GM19351 (cell line): Measurements from ENCODE around the gene ABRAXAS1.

Source experiments
- ATAC-seq: cut with Tn5 transposase; IDR thresholded peaks from one replicate; pipeline ENCODE4 v1.9.1; 2021; ENCODE audit warnings: mild to moderate bottlenecking, moderate library complexity; ENCODE audit not compliant: unreplicated experiment

ABRAXAS1 gene

GRCh38 chr4:83454686-83455085 lies 30.2 kb downstream of the ABRAXAS1 start:
- ATAC-seq = no peak

- ATAC-seq = no peak
Measured at GRCh38 chr4:83449009-83449408, 35.9 kb downstream of the ABRAXAS1 start.

DNA sequence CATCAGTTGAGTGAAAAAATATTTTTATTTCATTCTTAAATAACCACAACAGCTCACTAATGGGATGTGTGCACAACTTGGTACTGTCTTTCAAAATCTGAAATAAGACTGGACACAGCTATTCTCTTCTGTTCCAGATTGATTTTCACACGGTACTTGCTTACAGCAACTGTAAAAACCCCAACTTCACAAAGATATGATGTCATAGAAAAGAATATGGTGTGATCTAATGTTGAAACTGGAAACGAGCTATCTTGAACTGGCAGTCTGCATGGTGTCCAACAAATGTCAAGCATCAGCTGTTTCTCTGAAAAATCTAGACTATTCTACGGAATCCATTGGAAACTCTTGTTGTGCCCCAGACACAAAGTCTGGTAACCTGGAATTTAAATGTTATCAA lies 44.0 kb downstream of the ABRAXAS1 start:
- no peak for ATAC-seq

DNA sequence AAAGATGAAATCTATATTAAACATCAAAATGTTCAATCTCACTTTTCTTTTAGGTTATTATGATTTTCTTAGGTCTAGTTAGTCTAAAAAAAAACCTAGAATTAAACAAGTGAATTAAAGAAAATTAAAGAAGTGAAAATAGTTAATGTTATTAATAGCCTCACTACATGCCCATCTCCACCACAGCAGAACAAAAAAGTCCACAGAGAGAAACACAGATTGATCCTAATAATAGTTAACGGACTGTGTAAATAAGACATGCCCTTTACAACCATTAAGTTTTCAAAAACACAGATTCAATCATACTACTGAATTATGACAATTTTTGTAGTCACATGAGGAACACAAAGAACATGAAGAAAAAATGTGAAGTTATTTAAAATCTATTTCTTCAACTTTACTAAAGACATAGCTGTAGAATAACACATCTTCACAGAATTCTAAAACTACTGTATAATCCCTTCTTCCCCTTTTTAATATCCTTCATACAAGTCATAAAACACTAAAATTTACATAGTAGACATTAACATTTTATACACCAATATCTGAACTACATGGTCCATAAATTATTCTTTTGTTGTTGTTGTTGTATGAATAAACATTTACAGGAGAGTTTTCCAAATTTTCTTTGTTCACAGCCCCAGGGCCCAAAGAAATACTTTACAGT lies 44.6 kb downstream of the ABRAXAS1 start:
- ATAC-seq = no peak

DNA sequence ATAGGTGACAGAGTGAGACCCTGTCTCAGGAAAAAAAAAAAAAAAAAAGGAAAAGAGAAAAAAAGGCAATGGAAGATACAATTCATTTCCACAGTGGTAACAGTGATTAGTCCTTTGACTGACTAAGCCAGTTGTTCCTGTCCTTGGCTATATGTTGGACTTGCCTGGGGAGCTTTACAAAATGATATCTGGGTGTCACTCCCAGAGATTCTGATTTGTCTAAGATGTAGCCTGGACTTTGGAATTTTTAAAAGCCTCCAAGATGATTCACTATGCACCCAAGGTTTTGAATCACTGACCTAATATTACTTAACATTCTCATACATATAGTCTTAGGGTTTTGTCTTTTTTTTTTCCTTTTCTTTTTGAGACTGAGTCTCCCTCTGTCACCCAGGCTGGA lies 46.2 kb downstream of the ABRAXAS1 start:
- no peak for ATAC-seq

- no peak for ATAC-seq
Measured at GRCh38 chr4:83436680-83437079, 48.2 kb downstream of the ABRAXAS1 start.

DNA sequence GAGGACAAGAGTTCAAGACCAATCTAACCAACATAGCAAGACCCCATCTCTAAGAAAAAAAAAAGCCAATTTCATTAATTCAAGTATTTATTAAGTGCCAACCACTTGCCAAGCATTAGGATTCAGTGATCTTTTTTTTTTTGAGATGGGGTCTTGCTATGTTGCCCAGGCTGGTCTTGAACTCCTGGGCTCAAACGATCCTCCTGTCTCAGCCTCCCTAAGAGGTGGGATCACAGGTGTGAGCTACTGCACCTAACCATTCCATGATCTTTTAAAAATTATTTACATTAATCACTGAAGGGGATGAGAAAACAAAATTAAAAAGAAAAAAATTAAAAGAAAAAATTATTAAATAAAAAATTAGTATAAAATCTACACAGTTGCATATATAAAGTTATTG lies 53.7 kb downstream of the ABRAXAS1 start:
- no peak for ATAC-seq

GRCh38 chr4:83418211-83418610 lies 66.7 kb downstream of the ABRAXAS1 start:
- ATAC-seq = no peak

- ATAC-seq = no peak
Measured at GRCh38 chr4:83417566-83417965, 67.3 kb downstream of the ABRAXAS1 start.

GRCh38 chr4:83413676-83414075 lies 71.2 kb downstream of the ABRAXAS1 start:
- ATAC-seq = no peak
